ENCODE results near the gene LRRC8D. TPM values are rescaled to one million over a fixed set of nuclear protein-coding genes. Genes with fewer than 3 reads are reported as not detected.

Gene LRRC8D
- total and polyA plus RNA-seq, 2 experiments from 2014 or later = 30.1 to 30.7 TPM

DNA sequence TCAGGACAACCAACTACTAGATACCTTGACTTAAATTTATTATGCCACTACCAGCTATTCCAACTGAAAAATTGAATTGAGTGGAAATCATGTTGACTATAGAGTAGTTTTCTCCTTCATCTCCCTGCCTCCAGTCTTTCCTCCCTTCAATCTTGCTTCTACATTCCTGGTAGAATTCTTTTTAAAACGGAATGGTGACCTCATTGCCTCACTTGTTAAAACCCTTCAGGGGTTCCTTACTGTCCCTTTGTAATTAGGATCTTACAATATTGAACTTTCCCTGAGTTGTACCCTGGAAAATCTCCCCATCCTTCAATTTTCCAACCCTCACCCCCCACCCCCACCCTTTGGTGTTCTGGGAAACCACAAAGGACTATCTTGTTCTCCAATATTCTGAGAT is 91.2 kb downstream of the LRRC8D start:
- Histone ChIP-seq H3K9me3 (ENCODE audit: low read depth) (no peaks in the 10 kb centered on the region), H3K79me2 (ENCODE audit: insufficient read depth) (no peaks in the 10 kb centered on the region; the same call in 1 of the 2 replicates), H3K4me3 (no peak overlapping the region), H3K4me1 (ENCODE audit: insufficient read depth) (peaks cover 48% of the 10 kb centered on the region), H3F3A (ENCODE audit: insufficient read depth) (peaks cover 50% of the 10 kb centered on the region), H2AFZ (no peak overlapping the region), H3K27ac (no peak overlapping the region), H3K36me3 (ENCODE audit: low read depth) (no peaks in the 10 kb centered on the region), H4K20me1 (ENCODE audit: insufficient read depth) (no peaks in the 10 kb centered on the region), H3K9me2 (ENCODE audit: insufficient read depth) (no peaks in the 10 kb centered on the region), H3K4me2 (ENCODE audit: unreplicated experiment) (no peak overlapping the region), H3K9ac (no peak overlapping the region), H3K27me3 (replicated peaks; ENCODE audit: insufficient read depth) (no peaks in the 10 kb centered on the region)
- 100% methylated on average over 1 of the region's 1 CpG for WGBS, 2 experiments (ENCODE audit: low coverage in 1 of 2, low lambda C conversion rate in 2 of 2, missing lambda C conversion rate in 2 of 2)
- in situ Hi-C loops (cut with MboI) = no loop called here
- DNase-seq = no peak
- TF ChIP-seq EZH2 (IDR thresholded peaks at IDR 0.05; ENCODE audit: insufficient read depth, poor library complexity, severe bottlenecking) (no peak), EZH2phosphoT487 (IDR thresholded peaks at IDR 0.05; ENCODE audit: insufficient read depth, low read depth) (no peak)

DNA sequence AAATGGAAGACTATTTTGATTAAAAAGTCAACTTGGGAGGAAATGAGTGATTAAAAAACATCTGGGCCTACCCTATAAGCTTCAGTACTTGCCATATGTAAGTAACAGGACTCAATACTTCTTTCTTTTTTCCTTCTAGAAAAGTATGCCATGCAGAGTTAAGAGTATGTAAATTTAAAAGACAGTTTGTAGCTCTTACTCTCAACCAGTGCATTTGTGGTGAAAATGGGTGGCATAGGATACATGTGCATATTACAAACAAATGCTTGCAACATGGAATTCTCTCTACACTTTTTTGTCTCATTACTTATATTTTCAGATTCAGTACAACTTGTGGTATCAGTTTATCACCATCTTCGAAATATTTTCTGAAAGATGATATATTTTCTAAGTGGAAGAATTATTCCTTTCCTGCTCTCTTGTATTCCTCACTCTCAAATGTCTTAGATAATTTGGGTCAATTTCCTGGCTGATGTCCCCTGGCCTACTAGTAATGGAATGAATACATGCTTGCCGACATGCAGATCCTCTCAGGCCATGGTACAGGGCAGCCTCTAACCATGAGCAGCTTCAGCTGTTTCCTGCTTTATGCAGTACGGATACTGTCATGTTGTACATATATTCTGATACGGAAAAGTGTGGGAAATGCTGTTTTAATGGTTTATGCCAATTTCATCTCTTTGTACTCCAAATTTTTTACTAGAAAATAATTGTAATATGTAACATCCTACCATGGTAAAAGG is 92.7 kb downstream of the LRRC8D start:
- no peak overlapping the region for H3K4me2 ChIP-seq (ENCODE audit: unreplicated experiment)
- H3K9me3 ChIP-seq (ENCODE audit: low read depth) = no peaks in the 10 kb centered on the region
- TF ChIP-seq EZH2 (IDR thresholded peaks at IDR 0.05; ENCODE audit: insufficient read depth, poor library complexity, severe bottlenecking) = no peak
- TF ChIP-seq EZH2phosphoT487 (IDR thresholded peaks at IDR 0.05; ENCODE audit: insufficient read depth, low read depth) = no peak
- in situ Hi-C loops (cut with MboI) = no loop called here
- no peaks in the 10 kb centered on the region for H3K36me3 ChIP-seq (ENCODE audit: low read depth)
- no peak overlapping the region for H3K9ac ChIP-seq
- H3K4me3 ChIP-seq = no peak overlapping the region
- 84 to 94% methylated on average over 4 of the region's 4 CpGs for WGBS, 2 experiments (ENCODE audit: low coverage in 1 of 2, low lambda C conversion rate in 2 of 2, missing lambda C conversion rate in 2 of 2)
- no peak for DNase-seq
- no peaks in the 10 kb centered on the region for H3K27me3 ChIP-seq (replicated peaks; ENCODE audit: insufficient read depth)
- no peaks in the 10 kb centered on the region for H3K9me2 ChIP-seq (ENCODE audit: insufficient read depth)
- H2AFZ ChIP-seq = no peak overlapping the region
- H3K4me1 ChIP-seq (ENCODE audit: insufficient read depth) = peaks cover 33% of the 10 kb centered on the region
- H3K27ac ChIP-seq = no peak overlapping the region
- no peaks in the 10 kb centered on the region; the same call in 1 of the 2 replicates for H3K79me2 ChIP-seq (ENCODE audit: insufficient read depth)
- peaks cover 35% of the 10 kb centered on the region for H3F3A ChIP-seq (ENCODE audit: insufficient read depth)
- no peaks in the 10 kb centered on the region for H4K20me1 ChIP-seq (ENCODE audit: insufficient read depth)

DNA sequence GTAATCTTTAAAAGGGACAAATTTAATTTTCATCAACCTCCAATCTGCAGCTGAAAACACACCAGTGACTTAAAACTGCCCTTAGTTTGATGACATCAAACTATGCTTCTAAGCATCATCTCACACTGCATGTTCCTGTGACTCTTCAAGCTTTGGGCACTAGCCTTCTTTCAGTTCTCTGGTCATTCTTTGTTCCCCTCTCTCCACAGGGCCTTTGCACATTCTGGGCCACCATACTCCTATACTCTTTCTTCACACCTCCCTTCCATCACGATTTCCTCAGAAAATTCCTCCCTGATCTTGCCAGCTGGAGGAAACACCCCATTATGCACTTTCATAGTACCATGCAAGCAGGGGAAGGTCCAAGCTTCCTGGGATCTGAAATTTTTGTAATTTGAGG is 96.5 kb downstream of the LRRC8D start:
- Histone ChIP-seq H3K36me3 (ENCODE audit: low read depth) (no peaks in the 10 kb centered on the region), H3K9me2 (ENCODE audit: insufficient read depth) (no peaks in the 10 kb centered on the region), H3K27me3 (replicated peaks; ENCODE audit: insufficient read depth) (no peaks in the 10 kb centered on the region), H3K4me1 (ENCODE audit: insufficient read depth) (0 out of 2 replicates have a peak, but pooled peaks cover 10% of the 10 kb centered on the region), H3K4me2 (ENCODE audit: unreplicated experiment) (no peak overlapping the region), H3F3A (ENCODE audit: insufficient read depth) (peaks cover 12% of the 10 kb centered on the region; the same call in 1 of the 2 replicates), H3K79me2 (ENCODE audit: insufficient read depth) (peaks cover 5% of the 10 kb centered on the region; the same call in 1 of the 2 replicates), H3K9ac (no peak overlapping the region), H3K27ac (no peak overlapping the region), H3K9me3 (ENCODE audit: low read depth) (no peaks in the 10 kb centered on the region), H2AFZ (no peak overlapping the region), H4K20me1 (ENCODE audit: insufficient read depth) (no peaks in the 10 kb centered on the region), H3K4me3 (no peak overlapping the region)
- in situ Hi-C loops (cut with MboI) = no loop called here
- TF ChIP-seq EZH2 (IDR thresholded peaks at IDR 0.05; ENCODE audit: insufficient read depth, poor library complexity, severe bottlenecking) (no peak), EZH2phosphoT487 (IDR thresholded peaks at IDR 0.05; ENCODE audit: insufficient read depth, low read depth) (no peak)
- WGBS, 2 experiments (ENCODE audit: low coverage in 1 of 2, low lambda C conversion rate in 2 of 2, missing lambda C conversion rate in 2 of 2) = 17 to 38% methylated on average over 1 of the region's 1 CpG
- DNase-seq = no peak

DNA sequence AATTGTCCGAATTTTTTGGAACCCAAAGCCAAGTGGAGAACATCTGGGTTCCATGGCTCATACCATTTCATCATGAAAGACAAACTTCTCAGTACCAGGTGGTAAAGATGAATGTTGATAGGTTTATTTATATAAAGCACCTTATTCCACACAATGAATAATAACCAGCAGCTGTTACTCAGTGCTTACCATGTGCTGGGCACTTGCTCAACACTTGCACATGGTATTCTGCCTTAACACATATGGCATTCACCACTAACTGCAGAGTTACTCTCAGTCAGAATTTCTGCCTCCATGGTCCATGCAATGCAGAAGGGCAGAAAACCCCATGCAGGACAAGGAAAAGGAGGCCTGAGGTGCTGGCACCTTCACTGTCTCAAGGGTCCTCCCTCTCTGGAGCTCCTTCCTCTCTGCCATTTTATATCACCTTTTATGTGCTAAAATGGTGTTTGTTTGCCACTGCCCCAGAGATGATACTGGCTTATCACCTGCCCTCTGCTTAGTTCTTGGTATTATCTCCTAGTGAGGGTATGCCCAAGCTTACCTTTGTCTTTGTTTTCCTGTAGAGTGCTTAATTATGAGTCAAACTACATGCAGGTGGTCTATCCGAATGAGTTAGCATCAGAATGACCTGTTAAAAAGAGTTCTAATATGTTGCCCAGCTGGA is 97.4 kb downstream of the LRRC8D start:
- Histone ChIP-seq H3K27me3 (replicated peaks; ENCODE audit: insufficient read depth) (no peaks in the 10 kb centered on the region), H3F3A (ENCODE audit: insufficient read depth) (peaks cover 12% of the 10 kb centered on the region; the same call in 1 of the 2 replicates), H3K27ac (no peak overlapping the region), H3K9me2 (ENCODE audit: insufficient read depth) (no peaks in the 10 kb centered on the region; the same call in 1 of the 2 replicates), H3K36me3 (ENCODE audit: low read depth) (no peaks in the 10 kb centered on the region), H3K4me2 (ENCODE audit: unreplicated experiment) (no peak overlapping the region), H3K9ac (no peak overlapping the region), H3K4me1 (ENCODE audit: insufficient read depth) (0 out of 2 replicates have a peak, but pooled peaks cover 10% of the 10 kb centered on the region), H3K9me3 (ENCODE audit: low read depth) (no peaks in the 10 kb centered on the region), H4K20me1 (ENCODE audit: insufficient read depth) (no peaks in the 10 kb centered on the region), H2AFZ (no peak overlapping the region), H3K79me2 (ENCODE audit: insufficient read depth) (peaks cover 5% of the 10 kb centered on the region; the same call in 1 of the 2 replicates), H3K4me3 (no peak overlapping the region)
- WGBS, 2 experiments (ENCODE audit: low coverage in 1 of 2, low lambda C conversion rate in 2 of 2, missing lambda C conversion rate in 2 of 2) = 54 to 57% methylated on average over 2 of the region's 2 CpGs
- TF ChIP-seq EZH2 (IDR thresholded peaks at IDR 0.05; ENCODE audit: insufficient read depth, poor library complexity, severe bottlenecking) = no peak
- TF ChIP-seq EZH2phosphoT487 (IDR thresholded peaks at IDR 0.05; ENCODE audit: insufficient read depth, low read depth) = no peak
- in situ Hi-C loops (cut with MboI) = no loop called here
- peak; percentile 51 for DNase-seq

Measured in GM23248 (cell line).